ENCODE results near the gene KIF17.

KIF17 gene

DNA sequence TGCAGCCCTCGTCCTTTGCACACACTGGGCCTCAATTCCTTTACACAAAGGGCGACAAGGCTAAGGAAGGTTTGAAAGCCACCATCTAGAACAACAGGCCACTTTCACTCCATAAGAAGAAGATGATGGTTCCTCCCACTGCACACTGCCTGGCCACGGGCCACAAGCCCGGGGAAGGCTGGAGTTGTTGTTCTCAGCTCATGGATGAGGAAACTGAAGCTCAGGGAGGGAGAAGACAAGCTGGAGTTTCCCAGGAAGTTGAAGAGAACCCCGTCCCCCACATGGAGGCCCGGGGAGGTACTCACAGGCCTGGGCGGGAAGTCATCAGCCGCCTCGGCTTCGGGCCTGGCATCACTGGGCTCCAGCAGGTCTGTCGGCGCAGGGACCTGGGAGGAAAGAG is 32.1 kb downstream of the KIF17 start:
- Histone ChIP-seq H3K4me3 (no peak overlapping the region), H3K27ac (peak overlapping the region in 1 of 2 donors; percentile 82)
- TF ChIP-seq, protein P1, sequence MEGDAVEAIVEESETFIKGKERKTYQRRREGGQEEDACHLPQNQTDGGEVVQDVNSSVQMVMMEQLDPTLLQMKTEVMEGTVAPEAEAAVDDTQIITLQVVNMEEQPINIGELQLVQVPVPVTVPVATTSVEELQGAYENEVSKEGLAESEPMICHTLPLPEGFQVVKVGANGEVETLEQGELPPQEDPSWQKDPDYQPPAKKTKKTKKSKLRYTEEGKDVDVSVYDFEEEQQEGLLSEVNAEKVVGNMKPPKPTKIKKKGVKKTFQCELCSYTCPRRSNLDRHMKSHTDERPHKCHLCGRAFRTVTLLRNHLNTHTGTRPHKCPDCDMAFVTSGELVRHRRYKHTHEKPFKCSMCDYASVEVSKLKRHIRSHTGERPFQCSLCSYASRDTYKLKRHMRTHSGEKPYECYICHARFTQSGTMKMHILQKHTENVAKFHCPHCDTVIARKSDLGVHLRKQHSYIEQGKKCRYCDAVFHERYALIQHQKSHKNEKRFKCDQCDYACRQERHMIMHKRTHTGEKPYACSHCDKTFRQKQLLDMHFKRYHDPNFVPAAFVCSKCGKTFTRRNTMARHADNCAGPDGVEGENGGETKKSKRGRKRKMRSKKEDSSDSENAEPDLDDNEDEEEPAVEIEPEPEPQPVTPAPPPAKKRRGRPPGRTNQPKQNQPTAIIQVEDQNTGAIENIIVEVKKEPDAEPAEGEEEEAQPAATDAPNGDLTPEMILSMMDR (IDR thresholded peaks at IDR 0.05): no peak
- no peak for DNase-seq (ENCODE audit: low spot score)

DNA sequence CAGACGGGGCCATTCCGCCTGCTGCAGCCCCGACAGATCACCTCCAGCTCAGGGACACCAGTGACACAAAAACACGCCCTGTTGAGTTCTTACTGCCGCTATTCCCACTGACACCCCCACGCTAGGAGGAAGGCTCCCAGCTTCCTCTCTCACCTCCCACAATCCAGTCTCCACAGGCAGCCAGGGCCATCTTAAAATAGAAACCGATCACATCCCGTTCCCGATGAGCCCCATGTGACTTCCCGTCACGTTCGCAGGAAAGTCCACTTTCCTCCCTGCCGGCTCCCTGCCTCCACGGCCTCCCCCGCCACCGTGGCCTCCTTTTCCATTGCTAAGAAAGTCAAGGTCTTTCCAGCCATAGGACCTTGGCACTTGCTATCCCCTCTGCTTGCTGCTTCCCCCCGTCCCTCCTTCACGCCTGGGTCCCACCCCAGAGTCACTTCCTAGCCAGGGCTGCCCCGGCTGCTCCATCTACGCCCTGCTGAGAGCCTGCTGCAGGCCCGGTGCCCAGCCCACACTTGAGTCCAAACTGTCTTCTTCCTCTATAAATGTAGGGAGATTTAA is 32.6 kb downstream of the KIF17 start:
- TF ChIP-seq, protein P1 (IDR thresholded peaks at IDR 0.05): no peak
- H3K4me3 ChIP-seq: peak overlapping the region; percentile 58
- H3K27ac ChIP-seq: peak overlapping the region; percentile 14 to 82
- DNase-seq (ENCODE audit: low spot score): peak; percentile 68

DNA sequence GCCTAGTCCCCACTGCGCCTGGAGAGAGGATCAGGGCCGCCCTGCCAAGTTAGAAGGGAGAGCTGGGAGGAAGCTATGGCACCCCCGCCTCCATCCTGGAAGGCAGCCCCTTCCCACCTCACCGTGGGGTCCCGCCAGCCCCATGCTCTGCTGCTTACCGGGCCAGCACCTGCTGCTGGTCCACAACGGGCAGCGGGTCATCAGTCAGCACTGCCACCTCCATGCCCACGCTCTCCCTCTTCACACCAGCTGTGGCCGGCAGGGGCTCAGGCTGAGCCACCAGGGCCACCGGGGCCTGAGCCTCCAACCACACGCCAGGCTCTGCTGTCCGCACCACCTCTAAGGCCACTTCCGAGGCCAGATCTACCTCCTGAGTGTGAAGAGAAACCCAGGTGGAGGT is 33.2 kb downstream of the KIF17 start:
- Histone ChIP-seq H3K4me3 (peak overlapping the region; percentile 58), H3K27ac (peak overlapping the region; percentile 14 to 82)
- TF ChIP-seq, protein P1 (IDR thresholded peaks at IDR 0.05): no peak
- no peak for DNase-seq (ENCODE audit: low spot score)

DNA sequence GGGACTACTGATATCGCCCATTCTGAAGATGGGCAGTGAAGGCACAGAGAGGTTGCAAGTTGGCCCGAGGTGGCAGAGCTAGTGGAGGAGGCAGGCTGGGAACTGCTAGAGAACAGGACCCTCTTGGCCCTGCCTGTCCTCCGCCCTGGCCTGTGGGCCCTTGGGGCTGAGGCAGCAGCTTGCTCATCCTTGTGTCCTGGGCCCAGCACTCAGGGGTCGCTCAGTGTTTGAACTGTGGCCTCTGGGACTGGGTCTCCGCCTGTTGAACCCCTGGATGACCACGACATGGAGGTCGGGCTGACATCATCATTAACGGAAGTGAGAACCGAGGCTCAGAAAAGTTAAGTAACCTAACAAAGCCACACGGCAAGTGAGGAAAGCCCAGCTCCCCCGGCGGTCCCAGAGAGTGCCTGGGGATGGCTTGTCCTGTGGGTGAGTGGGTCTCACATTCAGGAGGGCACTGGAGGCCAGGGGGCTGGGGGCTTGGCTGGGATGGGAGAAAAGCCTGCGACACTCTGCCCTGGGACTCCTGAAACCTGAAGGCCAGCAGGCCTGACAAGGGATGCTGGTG is 33.7 kb downstream of the KIF17 start:
- no peak for DNase-seq (ENCODE audit: low spot score)
- H3K4me3 ChIP-seq: peak overlapping the region; percentile 58

DNA sequence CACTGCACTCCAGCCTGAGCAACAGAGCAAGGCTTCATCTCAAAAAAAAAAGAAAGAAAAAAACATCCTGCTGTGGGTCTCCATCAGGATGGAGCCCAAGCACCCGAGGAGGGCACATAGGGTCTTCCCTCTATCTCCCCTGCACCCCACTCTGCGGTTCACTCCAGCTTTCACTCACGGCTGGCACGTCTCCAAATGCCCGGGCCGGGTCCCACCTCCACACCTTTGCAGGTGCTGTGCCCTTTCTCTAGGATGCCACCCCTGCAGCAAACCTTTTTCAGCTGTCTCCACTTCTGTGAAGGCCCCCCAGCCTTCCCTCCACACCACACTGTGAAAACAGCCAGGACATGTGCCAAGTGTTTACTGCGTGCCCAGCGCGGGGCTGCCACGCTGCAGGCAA is 34.2 kb downstream of the KIF17 start:
- TF ChIP-seq, protein P1 (IDR thresholded peaks at IDR 0.05): no peak
- H3K4me3 ChIP-seq: no peak overlapping the region

More for the DNA sequence above, 33.7 kb downstream of the KIF17 start:
- TF ChIP-seq, protein P1 (IDR thresholded peaks at IDR 0.05): no peak
- peak overlapping the region in 1 of 2 donors; percentile 82 for H3K27ac ChIP-seq

DNA sequence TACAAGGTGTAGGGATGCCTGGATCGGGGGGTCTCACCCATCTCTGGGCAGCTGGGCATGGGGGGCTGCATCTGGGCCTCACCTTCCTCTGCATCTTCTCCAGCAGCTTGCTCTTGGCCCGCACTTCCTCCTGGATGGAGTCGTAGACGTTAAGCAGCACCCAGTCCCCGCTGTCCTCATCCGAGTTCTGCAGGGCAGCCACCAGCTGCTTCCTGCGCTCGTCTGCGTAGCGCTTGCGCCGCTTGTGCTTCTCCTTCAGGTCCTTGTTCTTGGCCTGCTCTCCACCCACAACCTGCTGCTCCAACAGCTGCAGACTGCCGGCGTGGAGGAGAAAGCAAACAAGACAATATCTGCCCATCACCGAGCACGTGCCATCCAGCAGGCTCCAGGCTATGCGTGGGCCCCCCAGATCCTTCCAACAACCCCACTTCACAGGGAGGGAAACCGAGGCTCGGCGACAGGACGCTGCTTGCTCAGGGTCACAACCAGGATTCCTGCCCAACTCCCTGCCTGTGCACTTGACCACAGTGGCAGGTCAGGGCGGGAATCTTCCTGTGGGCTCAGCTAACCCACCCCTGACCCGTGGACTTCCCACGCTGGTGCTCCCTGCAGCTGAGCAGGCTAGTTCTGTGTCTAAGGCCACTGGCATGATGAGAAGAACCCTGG is 35.1 kb downstream of the KIF17 start:
- peak; percentile 62 for DNase-seq (ENCODE audit: low spot score)
- no peak overlapping the region for H3K27ac ChIP-seq
- TF ChIP-seq, protein P1 (IDR thresholded peaks at IDR 0.05): no peak
- H3K4me3 ChIP-seq: no peak overlapping the region

More for the DNA sequence above, 34.2 kb downstream of the KIF17 start:
- H3K27ac ChIP-seq: no peak overlapping the region
- DNase-seq (ENCODE audit: low spot score): no peak

DNA sequence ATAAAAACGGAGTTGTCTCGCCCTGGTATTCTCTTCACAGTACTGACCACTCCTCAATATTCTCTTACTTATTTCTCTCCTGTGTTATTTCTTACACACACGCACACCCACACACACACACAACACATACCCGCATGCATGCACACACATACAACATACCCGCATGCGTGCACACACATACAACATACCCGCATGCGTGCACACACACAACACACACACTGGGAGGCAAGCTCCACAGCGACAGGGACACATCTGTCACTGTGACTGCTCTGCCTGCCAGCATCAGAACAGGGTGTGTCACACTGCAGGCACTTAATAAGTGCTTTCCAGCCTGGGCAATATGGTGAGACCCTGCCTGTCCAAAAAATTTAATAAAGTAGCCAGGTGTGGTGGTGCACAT is 35.8 kb downstream of the KIF17 start:
- TF ChIP-seq, protein P1 (IDR thresholded peaks at IDR 0.05): no peak
- DNase-seq (ENCODE audit: low spot score): no peak
- no peak overlapping the region for H3K4me3 ChIP-seq
- H3K27ac ChIP-seq: no peak overlapping the region

Data from coronary artery (tissue), 2 donors.